ENCODE measurements around the gene RGMA. TPM values are rescaled to one million over a fixed set of nuclear protein-coding genes. Genes with fewer than 3 reads are reported as not detected.

RGMA gene
- total and polyA plus RNA-seq, 2 donors (not counting 3 experiments of a cell fraction or from before 2014, with no cell fraction given) = 0.06 to 0.13 TPM

DNA sequence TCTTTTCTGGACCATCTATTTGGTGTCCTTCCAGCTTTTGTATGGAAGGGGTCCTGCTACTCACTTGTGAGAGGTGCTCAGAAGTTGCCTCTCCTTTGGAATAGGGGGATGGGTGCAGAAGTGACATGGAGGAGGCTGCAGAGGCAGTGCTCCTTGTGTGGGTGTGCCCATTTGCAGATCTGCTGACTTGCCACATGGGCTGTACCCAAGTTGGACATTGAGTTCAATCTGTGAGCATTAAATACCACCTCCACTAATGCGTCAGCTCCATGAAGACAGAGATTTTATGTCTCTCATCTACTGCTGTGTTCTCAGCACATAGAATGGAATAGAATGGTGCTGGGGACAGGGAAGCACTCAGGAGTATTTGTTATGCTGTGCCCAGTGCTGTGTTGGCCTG, 76.2 kb downstream of the RGMA start:
- H3K36me3 ChIP-seq (ENCODE audit: control insufficient read depth in 2 of 2, extremely low read depth in 1 of 2, insufficient read depth in 2 of 2, low read length in 2 of 2) = peaks cover 53 to 56% of the 10 kb centered on the region in 2 experiments
- dilution Hi-C loops (cut with MboI; ENCODE audit: extremely low pct_ligation_motif_present, low sequenced_read_pairs) (no loop called here), intact Hi-C loops (cut with micrococcal nuclease) (no loop called here)
- FAIRE-seq = no peak
- H3K27ac ChIP-seq (ENCODE audit: insufficient read depth, low read depth, low read length) = no peak overlapping the region
- H3K9me1 ChIP-seq (replicated peaks; ENCODE audit: control insufficient read depth, extremely low read depth, insufficient read depth, low read length) = no peaks in the 10 kb centered on the region
- DNase-seq (ENCODE audit: low read depth, low spot score) = no peak
- no peaks in the 10 kb centered on the region for H4K20me1 ChIP-seq (replicated peaks; ENCODE audit: control insufficient read depth, extremely low read depth, insufficient read depth, low read length)
- H3K4me1 ChIP-seq (ENCODE audit: control insufficient read depth, extremely low read depth, insufficient read depth, low read length) = no peaks in the 10 kb centered on the region
- no peak overlapping the region for H3K4me2 ChIP-seq (ENCODE audit: insufficient read depth, low read length)
- no peaks in the 10 kb centered on the region for H3K9me3 ChIP-seq (replicated peaks; ENCODE audit: control insufficient read depth, insufficient read depth, low read length)
- BruUV-seq (replicated peaks) = no TSS peak
- TF ChIP-seq MYC (IDR thresholded peaks at IDR 0.05; ENCODE audit: low read depth, low read length) (no peak), EZH2 (IDR thresholded peaks at IDR 0.05; ENCODE audit: borderline replicate concordance, low read depth, low read length, severe bottlenecking) (no peak)
- TF ChIP-seq, protein P1, sequence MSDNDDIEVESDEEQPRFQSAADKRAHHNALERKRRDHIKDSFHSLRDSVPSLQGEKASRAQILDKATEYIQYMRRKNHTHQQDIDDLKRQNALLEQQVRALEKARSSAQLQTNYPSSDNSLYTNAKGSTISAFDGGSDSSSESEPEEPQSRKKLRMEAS (IDR thresholded peaks at IDR 0.05; ENCODE audit: insufficient read depth, insufficient read length) = no peak
- H3K4me3 ChIP-seq (replicated peaks in 1 of 3; ENCODE audit: insufficient read depth in 1 of 3, low read depth in 1 of 3, low read length in 3 of 3) = no peak overlapping the region
- H3K27me3 ChIP-seq (ENCODE audit: control insufficient read depth in 2 of 2, insufficient read depth in 2 of 2, low read length in 2 of 2) = no peaks in the 10 kb centered on the region
- POLR2A ChIA-PET = no interaction called here
- no peak overlapping the region for H2AFZ ChIP-seq (ENCODE audit: low read depth, low read length)
- peaks cover 6% of the 10 kb centered on the region for H3K79me2 ChIP-seq (ENCODE audit: control insufficient read depth, insufficient read depth, low read length)
- H3K9ac ChIP-seq (replicated peaks; ENCODE audit: extremely low read depth, insufficient read depth, low read length) = no peak overlapping the region
- CTCF ChIA-PET = no interaction called here

DNA sequence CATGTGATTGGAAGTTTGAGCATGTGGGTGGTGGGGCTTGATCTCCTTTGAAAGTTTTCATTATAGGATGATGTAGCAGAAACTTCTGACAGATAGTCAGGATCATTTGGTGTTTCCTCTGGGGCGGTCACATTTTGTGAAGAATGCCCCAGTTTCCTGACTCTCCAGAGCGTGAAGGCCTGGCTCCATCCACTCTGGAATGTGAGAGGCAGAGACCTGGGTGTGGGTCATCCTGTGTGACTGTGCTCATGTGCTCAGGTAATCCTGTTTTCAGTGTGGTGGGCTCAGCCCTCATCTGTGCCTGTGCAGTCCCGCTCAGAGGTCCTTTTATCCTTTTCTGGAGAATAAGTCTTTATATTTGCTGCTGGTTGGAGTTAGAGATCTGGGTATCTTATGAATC, 81.0 kb downstream of the RGMA start:
- H3K4me3 ChIP-seq (replicated peaks in 1 of 3; ENCODE audit: insufficient read depth in 1 of 3, low read depth in 1 of 3, low read length in 3 of 3) = no peak overlapping the region
- H3K9me1 ChIP-seq (replicated peaks; ENCODE audit: control insufficient read depth, extremely low read depth, insufficient read depth, low read length) = no peaks in the 10 kb centered on the region
- peaks cover 2% of the 10 kb centered on the region for H4K20me1 ChIP-seq (replicated peaks; ENCODE audit: control insufficient read depth, extremely low read depth, insufficient read depth, low read length)
- ChIA-PET POLR2A (no interaction called here), CTCF (no interaction called here)
- no TSS peak for BruUV-seq (replicated peaks)
- no peaks in the 10 kb centered on the region for H3K27me3 ChIP-seq (ENCODE audit: control insufficient read depth in 2 of 2, insufficient read depth in 2 of 2, low read length in 2 of 2)
- TF ChIP-seq EZH2 (IDR thresholded peaks at IDR 0.05; ENCODE audit: borderline replicate concordance, low read depth, low read length, severe bottlenecking) = no peak
- TF ChIP-seq POLR2AphosphoS5 (IDR thresholded peaks at IDR 0.05; ENCODE audit: insufficient read depth, low read depth, low read length) = no peak
- no peak for TF ChIP-seq GATA2 (IDR thresholded peaks at IDR 0.05; ENCODE audit: insufficient read depth, insufficient read length, low read depth, low read length)
- TF ChIP-seq, protein P2, sequence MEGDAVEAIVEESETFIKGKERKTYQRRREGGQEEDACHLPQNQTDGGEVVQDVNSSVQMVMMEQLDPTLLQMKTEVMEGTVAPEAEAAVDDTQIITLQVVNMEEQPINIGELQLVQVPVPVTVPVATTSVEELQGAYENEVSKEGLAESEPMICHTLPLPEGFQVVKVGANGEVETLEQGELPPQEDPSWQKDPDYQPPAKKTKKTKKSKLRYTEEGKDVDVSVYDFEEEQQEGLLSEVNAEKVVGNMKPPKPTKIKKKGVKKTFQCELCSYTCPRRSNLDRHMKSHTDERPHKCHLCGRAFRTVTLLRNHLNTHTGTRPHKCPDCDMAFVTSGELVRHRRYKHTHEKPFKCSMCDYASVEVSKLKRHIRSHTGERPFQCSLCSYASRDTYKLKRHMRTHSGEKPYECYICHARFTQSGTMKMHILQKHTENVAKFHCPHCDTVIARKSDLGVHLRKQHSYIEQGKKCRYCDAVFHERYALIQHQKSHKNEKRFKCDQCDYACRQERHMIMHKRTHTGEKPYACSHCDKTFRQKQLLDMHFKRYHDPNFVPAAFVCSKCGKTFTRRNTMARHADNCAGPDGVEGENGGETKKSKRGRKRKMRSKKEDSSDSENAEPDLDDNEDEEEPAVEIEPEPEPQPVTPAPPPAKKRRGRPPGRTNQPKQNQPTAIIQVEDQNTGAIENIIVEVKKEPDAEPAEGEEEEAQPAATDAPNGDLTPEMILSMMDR (IDR thresholded peaks at IDR 0.05; ENCODE audit: extremely low read depth in 1 of 2, insufficient read depth in 1 of 2, low read depth in 1 of 2, low read length in 2 of 2) = no peak
- no peak for TF ChIP-seq POLR2A (IDR thresholded peaks at IDR 0.05; ENCODE audit: low read depth, low read length)
- TF ChIP-seq FOS (IDR thresholded peaks at IDR 0.05; ENCODE audit: borderline replicate concordance, insufficient read depth, low read length) = no peak
- no peak for TF ChIP-seq JUN (IDR thresholded peaks at IDR 0.05; ENCODE audit: borderline replicate concordance, insufficient read depth, insufficient read length, low read depth)
- TF ChIP-seq MYC (IDR thresholded peaks at IDR 0.05; ENCODE audit: low read depth, low read length) = no peak
- TF ChIP-seq, protein P1 (IDR thresholded peaks at IDR 0.05; ENCODE audit: insufficient read depth, insufficient read length) = no peak
- H3K9ac ChIP-seq (replicated peaks; ENCODE audit: extremely low read depth, insufficient read depth, low read length) = no peak overlapping the region
- H3K79me2 ChIP-seq (ENCODE audit: control insufficient read depth, insufficient read depth, low read length) = peaks cover 15% of the 10 kb centered on the region
- no peak overlapping the region for H2AFZ ChIP-seq (ENCODE audit: low read depth, low read length)
- H3K27ac ChIP-seq (ENCODE audit: insufficient read depth, low read depth, low read length) = no peak overlapping the region
- intact Hi-C loops (cut with micrococcal nuclease) = no loop called here
- no peaks in the 10 kb centered on the region for H3K4me1 ChIP-seq (ENCODE audit: control insufficient read depth, extremely low read depth, insufficient read depth, low read length)
- dilution Hi-C loops (cut with MboI; ENCODE audit: extremely low pct_ligation_motif_present, low sequenced_read_pairs) = no loop called here
- DNase-seq (ENCODE audit: low read depth, low spot score) (no peak), FAIRE-seq (no peak)
- peaks cover 36 to 44% of the 10 kb centered on the region in 2 experiments for H3K36me3 ChIP-seq (ENCODE audit: control insufficient read depth in 2 of 2, extremely low read depth in 1 of 2, insufficient read depth in 2 of 2, low read length in 2 of 2)
- H3K4me2 ChIP-seq (ENCODE audit: insufficient read depth, low read length) = no peak overlapping the region
- H3K9me3 ChIP-seq (replicated peaks; ENCODE audit: control insufficient read depth, insufficient read depth, low read length) = no peaks in the 10 kb centered on the region
